Spleen (tissue), 11 donors: ENCODE measurements around the gene AP1B1. TPM values are rescaled to one million over a fixed set of nuclear protein-coding genes. Genes with fewer than 3 reads are reported as not detected.
A peak's percentile ranks its signal among the peaks of the same experiment; 100 is the strongest.

Source experiments
- DNase-seq: peaks from one replicate; pipeline ENCODE4 v3.0.0-alpha.2; 2020
- H3K27ac ChIP-seq, 8 donors: fragments of 200-600 bp; sonication (generic) in 7 of 8; 1 replicate in 4 of 8; 2 replicates in 4 of 8; pipeline versions ENCODE4 v1.5.0 to v1.8.0; 2016 to 2021; ENCODE audit warnings: inconsistent platforms in 4 of 8, mild to moderate bottlenecking in 4 of 8, moderate library complexity in 1 of 8
- H3K27me3 ChIP-seq, 7 donors: fragments of 200-600 bp; sonication (generic) in 6 of 7; replicated peaks in 1 of 7; 1 replicate in 4 of 7; 2 replicates in 3 of 7; pipeline versions ENCODE4 v1.5.0 to v1.8.0; 2016 to 2021; ENCODE audit warnings: inconsistent platforms in 3 of 7, mild to moderate bottlenecking in 1 of 7
- H3K36me3 ChIP-seq, 6 donors: fragments of 200-600 bp; sonication (generic) in 5 of 6; 1 replicate in 4 of 6; 2 replicates in 2 of 6; pipeline versions ENCODE4 v1.5.0 to v1.8.0; 2016 to 2021; ENCODE audit warnings: inconsistent platforms in 2 of 6
- H3K4me1 ChIP-seq, 6 donors: fragments of 200-600 bp; sonication (generic) in 5 of 6; 1 replicate in 3 of 6; 2 replicates in 3 of 6; pipeline versions ENCODE4 v1.5.0 to v1.8.0; 2016 to 2021; ENCODE audit warnings: inconsistent platforms in 3 of 6
- H3K4me3 ChIP-seq, 8 donors: fragments of 200-600 bp; sonication (generic) in 7 of 8; 1 replicate in 4 of 8; 2 replicates in 4 of 8; pipeline versions ENCODE4 v1.5.0 to v1.8.0; 2016 to 2021; ENCODE audit warnings: inconsistent platforms in 4 of 8, mild to moderate bottlenecking in 4 of 8, moderate library complexity in 2 of 8
- H3K9me3 ChIP-seq, 8 donors: fragments of 200-600 bp; sonication (generic) in 7 of 8; 1 replicate in 4 of 8; 2 replicates in 4 of 8; pipeline versions ENCODE4 v1.5.0 to v1.8.0; 2016 to 2021; ENCODE audit warnings: inconsistent platforms in 4 of 8
- CTCF ChIP-seq, 11 experiments: fragments of 200-600 bp in 7 of 11; fragments of 450-650 bp in 4 of 11; sonication (generic) in 4 of 11; IDR thresholded peaks in 8 of 11; conservative IDR thresholded peaks in 3 of 11; 1 replicate in 7 of 11; 2 replicates in 4 of 11; pipeline versions ENCODE4 v1.4.0 to v1.8.0; 2016 to 2021; ENCODE audit warnings: antibody characterized with exemption in 11 of 11, inconsistent platforms in 4 of 11, mild to moderate bottlenecking in 1 of 11
- POLR2A ChIP-seq, 3 donors: fragments of 450-650 bp; IDR thresholded peaks; one replicate each; pipeline ENCODE4 v1.5.1; 2017; ENCODE audit warnings: antibody characterized with exemption in 3 of 3, mild to moderate bottlenecking in 1 of 3
- POLR2AphosphoS5 ChIP-seq, 3 donors: sonication (generic); formaldehyde crosslinking; IDR thresholded peaks; one replicate each; pipeline ENCODE4 v1.5.1; 2017; ENCODE audit warnings: antibody characterized with exemption in 3 of 3
- WGBS, 5 donors: extraction: QIAGEN DNeasy Blood & Tissue Kit in 3 of 5; methylation state at CpG; one replicate each; pipeline versions ENCODE4 v1.1.5 to v1.1.7; 2013 to 2018; 5-methylcytosine and 5-hydroxymethylcytosine counted together
- intact Hi-C: fragments of 100-400 bp; cut with DNase I; formaldehyde crosslinking; loops from one replicate; pipeline ENCODE4 v1.15.0; 2023; ENCODE audit warnings: low total_unique reads
- polyA plus RNA-seq, 3 donors: library from polyadenylated mRNA; stranded (reverse); fragments of 200-250 nt; gene quantifications; one replicate each; pipeline ENCODE4 v1.2.1, GENCODE V29; 2013
- total RNA-seq, 7 donors: library from RNA; depleted of rRNA in 3 of 7; stranded (reverse); fragments of >200 nt in 3 of 7; fragmentation: NEBNext Ultra II Directional in 4 of 7; extraction: Animal tissue kit (Norgen Biotek cat#: 25700) in 4 of 7; gene quantifications; one replicate each; pipeline versions ENCODE4 v1.1.0 to v1.2.1, GENCODE V29; 2016 to 2021
- donor health status: healthy with polysubstance abuse.
- donor health status: DM: no; HTN: no; CAD: no; lungs with moderate emphysema.
- donor health status: DM: no; HTN: no; CAD: no.
- donor health status: Bipolar disorder and iron deficiency.
- donor health status: healthy.
- donor health status: DM: no; HTN: no; CAD: no.
- donor health status: DM: yes; HTN: yes; CAD: no.

The AP1B1 gene
- total and polyA plus RNA-seq, 10 donors, result 43.3 to 150 (median 110) TPM

GRCh38 chr22:29308791-29309262 lies 79.5 kb downstream of the AP1B1 start:
- WGBS, 5 donors, result 38 to 88% (median 50%) methylated on average over 5 to 13 of the region's 13 CpGs
- Histone ChIP-seq H3K36me3 (peaks cover 0 to 10% (median 0%) of the 10 kb centered on the region in 6 donors), H3K27ac (peak overlapping the region in 7 of 8 donors; percentile 22 to 89 (median 82)), H3K4me1 (peaks cover 26 to 90% (median 67%) of the 10 kb centered on the region in 6 donors), H3K9me3 (no peaks in the 10 kb centered on the region), H3K27me3 (peaks cover 0 to 73% (median 32%) of the 10 kb centered on the region in 7 donors), H3K4me3 (peak overlapping the region in 6 of 8 donors; percentile 6 to 89 (median 72))
- TF ChIP-seq POLR2AphosphoS5 (IDR thresholded peaks at IDR 0.05), result no peak
- intact Hi-C loops, result no loop called here
- no peak for DNase-seq

- Histone ChIP-seq H3K4me3 (peak overlapping the region in 6 of 8 donors; percentile 6 to 89 (median 72)), H3K27ac (peak overlapping the region in 6 of 8 donors; percentile 5 to 89 (median 82)), H3K27me3 (peaks cover 0 to 67% (median 26%) of the 10 kb centered on the region in 7 donors), H3K9me3 (no peaks in the 10 kb centered on the region), H3K4me1 (peaks cover 26 to 89% (median 65%) of the 10 kb centered on the region in 6 donors), H3K36me3 (peaks cover 0 to 10% (median 0%) of the 10 kb centered on the region in 6 donors)
- intact Hi-C loops, result no loop called here
- no peak for TF ChIP-seq CTCF (IDR thresholded peaks at IDR 0.05 in 8 of 11, conservative IDR thresholded peaks at IDR 0.05 in 3 of 11)
- no peak for TF ChIP-seq POLR2AphosphoS5 (IDR thresholded peaks at IDR 0.05)
- no peak for TF ChIP-seq POLR2A (IDR thresholded peaks at IDR 0.05)
- DNase-seq, result no peak
- WGBS, 5 donors, result 59 to 87% (median 80%) methylated on average over 4 to 50 of the region's 50 CpGs
Observed at GRCh38 chr22:29308148-29308790, 80.1 kb downstream of the AP1B1 start.

- Histone ChIP-seq H3K4me3 (peak overlapping the region; percentile 60 to 89 (median 72)), H3K27me3 (peaks cover 0 to 61% (median 22%) of the 10 kb centered on the region in 7 donors), H3K4me1 (peaks cover 26 to 89% (median 68%) of the 10 kb centered on the region in 6 donors), H3K27ac (peak overlapping the region; percentile 51 to 89 (median 77)), H3K9me3 (no peaks in the 10 kb centered on the region), H3K36me3 (peaks cover 0 to 10% (median 0%) of the 10 kb centered on the region in 6 donors)
- 68 to 82% (median 76%) methylated on average over 16 to 20 of the region's 20 CpGs for WGBS, 5 donors
- intact Hi-C loops, result no loop called here
- no peak for DNase-seq
- TF ChIP-seq CTCF (IDR thresholded peaks at IDR 0.05 in 8 of 11, conservative IDR thresholded peaks at IDR 0.05 in 3 of 11), result no peak
Observed at GRCh38 chr22:29307596-29308147, 80.7 kb downstream of the AP1B1 start.

GRCh38 chr22:29306835-29307595 lies 81.4 kb downstream of the AP1B1 start:
- H3K4me1 ChIP-seq, result peaks cover 26 to 89% (median 71%) of the 10 kb centered on the region in 6 donors
- 14 to 51% (median 19%) methylated on average over 18 to 83 of the region's 83 CpGs for WGBS, 5 donors
- H3K36me3 ChIP-seq, result peaks cover 0 to 7% (median 0%) of the 10 kb centered on the region in 6 donors
- H3K27me3 ChIP-seq, result peaks cover 0 to 55% (median 16%) of the 10 kb centered on the region in 7 donors
- H3K4me3 ChIP-seq, result peak overlapping the region; percentile 60 to 89 (median 72)
- H3K27ac ChIP-seq, result peak overlapping the region; percentile 51 to 89 (median 77)
- TF ChIP-seq POLR2A (IDR thresholded peaks at IDR 0.05) (no peak), CTCF (IDR thresholded peaks at IDR 0.05 in 8 of 11, conservative IDR thresholded peaks at IDR 0.05 in 3 of 11) (no peak), POLR2AphosphoS5 (IDR thresholded peaks at IDR 0.05) (peak in 2 of 3 donors; percentile 61 to 70)
- DNase-seq, result peak; percentile 86
- intact Hi-C loops, result no loop called here
- H3K9me3 ChIP-seq, result no peaks in the 10 kb centered on the region
